ENCODE data around the gene KLHL20. TPM values are rescaled to one million over a fixed set of nuclear protein-coding genes. Genes with fewer than 3 reads are reported as not detected.
"Not testable (repeated sequence)": the region's sequence is repeated elsewhere in the genome, so short reads cannot be mapped to it uniquely, and the experiment has no call there.

The KLHL20 gene
- total RNA-seq, 1 experiment from 2014 or later, result 11.4 TPM

DNA sequence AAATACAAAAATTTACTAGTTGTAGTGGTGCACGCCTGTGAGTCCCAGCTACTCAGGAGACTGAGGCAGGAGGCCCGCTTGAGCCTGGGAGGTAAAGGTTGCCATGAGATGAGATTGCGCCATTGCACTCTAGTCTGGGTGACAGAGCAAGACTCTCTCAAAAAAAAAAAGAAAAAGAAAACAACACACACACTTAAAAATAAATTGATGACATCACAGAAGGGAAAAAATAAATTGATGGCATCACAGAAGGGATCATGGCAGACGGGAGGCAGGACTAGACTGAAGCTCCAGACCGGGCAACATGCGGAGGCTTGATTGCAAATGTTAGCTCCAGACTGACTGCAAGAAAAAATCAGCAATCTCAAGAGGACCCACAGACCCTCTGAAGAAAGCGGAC lies 43.3 kb downstream of the KLHL20 start:
- intact Hi-C loops (cut with micrococcal nuclease; ENCODE audit: unreplicated experiment) (no loop called here), in situ Hi-C loops (cut with HindIII; ENCODE audit: low pct_unique_long_range_greater_than_20kb, low sequenced_read_pairs) (no loop called here)
- no peak overlapping the region for H3K4me3 ChIP-seq (ENCODE audit: low read depth in 2 of 2, low read length in 2 of 2)
- ATAC-seq, result no peak
- no peaks in the 10 kb centered on the region for H3K27me3 ChIP-seq (ENCODE audit: control insufficient read depth, insufficient read depth, low read length)
- BruUV-seq (replicated peaks), result no TSS peak
- DNase-seq (ENCODE audit: low read depth, low spot score), result no peak
- ChIA-PET POLR2A (no interaction called here), CTCF (no interaction called here)
- peaks cover 5% of the 10 kb centered on the region; the same call in 1 of the 2 replicates for H3K36me3 ChIP-seq (ENCODE audit: control insufficient read depth, insufficient read depth, low read length)
- no peaks in the 10 kb centered on the region for H3K4me1 ChIP-seq (ENCODE audit: control insufficient read depth, insufficient read depth, low read length)
- no peak overlapping the region for H3K27ac ChIP-seq (ENCODE audit: low read length)
- H3K9me3 ChIP-seq (ENCODE audit: control insufficient read depth, insufficient read depth, low read depth, low read length), result no peaks in the 10 kb centered on the region
- TF ChIP-seq TCF7L2 (IDR thresholded peaks at IDR 0.05; ENCODE audit: low read depth, low read length), result no peak
- TF ChIP-seq, protein P1, sequence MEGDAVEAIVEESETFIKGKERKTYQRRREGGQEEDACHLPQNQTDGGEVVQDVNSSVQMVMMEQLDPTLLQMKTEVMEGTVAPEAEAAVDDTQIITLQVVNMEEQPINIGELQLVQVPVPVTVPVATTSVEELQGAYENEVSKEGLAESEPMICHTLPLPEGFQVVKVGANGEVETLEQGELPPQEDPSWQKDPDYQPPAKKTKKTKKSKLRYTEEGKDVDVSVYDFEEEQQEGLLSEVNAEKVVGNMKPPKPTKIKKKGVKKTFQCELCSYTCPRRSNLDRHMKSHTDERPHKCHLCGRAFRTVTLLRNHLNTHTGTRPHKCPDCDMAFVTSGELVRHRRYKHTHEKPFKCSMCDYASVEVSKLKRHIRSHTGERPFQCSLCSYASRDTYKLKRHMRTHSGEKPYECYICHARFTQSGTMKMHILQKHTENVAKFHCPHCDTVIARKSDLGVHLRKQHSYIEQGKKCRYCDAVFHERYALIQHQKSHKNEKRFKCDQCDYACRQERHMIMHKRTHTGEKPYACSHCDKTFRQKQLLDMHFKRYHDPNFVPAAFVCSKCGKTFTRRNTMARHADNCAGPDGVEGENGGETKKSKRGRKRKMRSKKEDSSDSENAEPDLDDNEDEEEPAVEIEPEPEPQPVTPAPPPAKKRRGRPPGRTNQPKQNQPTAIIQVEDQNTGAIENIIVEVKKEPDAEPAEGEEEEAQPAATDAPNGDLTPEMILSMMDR (IDR thresholded peaks at IDR 0.05), result no peak
- TF ChIP-seq, protein P2, sequence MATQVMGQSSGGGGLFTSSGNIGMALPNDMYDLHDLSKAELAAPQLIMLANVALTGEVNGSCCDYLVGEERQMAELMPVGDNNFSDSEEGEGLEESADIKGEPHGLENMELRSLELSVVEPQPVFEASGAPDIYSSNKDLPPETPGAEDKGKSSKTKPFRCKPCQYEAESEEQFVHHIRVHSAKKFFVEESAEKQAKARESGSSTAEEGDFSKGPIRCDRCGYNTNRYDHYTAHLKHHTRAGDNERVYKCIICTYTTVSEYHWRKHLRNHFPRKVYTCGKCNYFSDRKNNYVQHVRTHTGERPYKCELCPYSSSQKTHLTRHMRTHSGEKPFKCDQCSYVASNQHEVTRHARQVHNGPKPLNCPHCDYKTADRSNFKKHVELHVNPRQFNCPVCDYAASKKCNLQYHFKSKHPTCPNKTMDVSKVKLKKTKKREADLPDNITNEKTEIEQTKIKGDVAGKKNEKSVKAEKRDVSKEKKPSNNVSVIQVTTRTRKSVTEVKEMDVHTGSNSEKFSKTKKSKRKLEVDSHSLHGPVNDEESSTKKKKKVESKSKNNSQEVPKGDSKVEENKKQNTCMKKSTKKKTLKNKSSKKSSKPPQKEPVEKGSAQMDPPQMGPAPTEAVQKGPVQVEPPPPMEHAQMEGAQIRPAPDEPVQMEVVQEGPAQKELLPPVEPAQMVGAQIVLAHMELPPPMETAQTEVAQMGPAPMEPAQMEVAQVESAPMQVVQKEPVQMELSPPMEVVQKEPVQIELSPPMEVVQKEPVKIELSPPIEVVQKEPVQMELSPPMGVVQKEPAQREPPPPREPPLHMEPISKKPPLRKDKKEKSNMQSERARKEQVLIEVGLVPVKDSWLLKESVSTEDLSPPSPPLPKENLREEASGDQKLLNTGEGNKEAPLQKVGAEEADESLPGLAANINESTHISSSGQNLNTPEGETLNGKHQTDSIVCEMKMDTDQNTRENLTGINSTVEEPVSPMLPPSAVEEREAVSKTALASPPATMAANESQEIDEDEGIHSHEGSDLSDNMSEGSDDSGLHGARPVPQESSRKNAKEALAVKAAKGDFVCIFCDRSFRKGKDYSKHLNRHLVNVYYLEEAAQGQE (IDR thresholded peaks at IDR 0.05; ENCODE audit: insufficient read depth in 1 of 2, low read depth in 2 of 2, low read length in 1 of 2), result no peak
- TF ChIP-seq POLR2AphosphoS5 (IDR thresholded peaks at IDR 0.05; ENCODE audit: low read depth, low read length), result no peak
- no peak for TF ChIP-seq SIN3A (IDR thresholded peaks at IDR 0.05; ENCODE audit: borderline replicate concordance, insufficient read depth, low read depth, low read length)

DNA sequence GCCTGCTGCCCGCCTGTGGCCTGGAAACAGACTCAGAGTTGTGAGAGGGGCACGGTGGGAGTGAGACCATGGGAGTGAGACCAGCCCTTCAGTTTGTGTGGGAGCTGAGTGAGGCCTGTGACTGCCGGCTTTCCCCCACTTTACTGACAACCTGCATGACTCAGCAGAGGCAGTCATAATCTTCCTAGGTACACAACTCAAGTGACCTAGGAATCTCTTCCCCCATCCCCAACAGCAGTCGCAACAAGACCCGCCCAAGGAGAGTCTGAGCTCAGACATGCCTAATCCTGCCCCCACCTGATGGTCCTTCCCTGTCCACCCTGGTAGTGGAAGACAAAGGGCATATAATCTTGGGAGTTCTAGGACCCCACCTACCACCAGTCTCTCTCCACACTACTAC lies 44.2 kb downstream of the KLHL20 start:
- POLR2A ChIA-PET, result no interaction called here
- intact Hi-C loops (cut with micrococcal nuclease; ENCODE audit: unreplicated experiment), result no loop called here
- TF ChIP-seq, protein P2 (IDR thresholded peaks at IDR 0.05; ENCODE audit: insufficient read depth in 1 of 2, low read depth in 2 of 2, low read length in 1 of 2), result no peak
- TF ChIP-seq, protein P1 (IDR thresholded peaks at IDR 0.05), result no peak
- TF ChIP-seq TCF7L2 (IDR thresholded peaks at IDR 0.05; ENCODE audit: low read depth, low read length) (no peak), POLR2AphosphoS5 (IDR thresholded peaks at IDR 0.05; ENCODE audit: low read depth, low read length) (no peak), SIN3A (IDR thresholded peaks at IDR 0.05; ENCODE audit: borderline replicate concordance, insufficient read depth, low read depth, low read length) (no peak)
- Histone ChIP-seq H3K4me1 (ENCODE audit: control insufficient read depth, insufficient read depth, low read length) (no peaks in the 10 kb centered on the region), H3K27me3 (ENCODE audit: control insufficient read depth, insufficient read depth, low read length) (no peaks in the 10 kb centered on the region), H3K9me3 (ENCODE audit: control insufficient read depth, insufficient read depth, low read depth, low read length) (no peaks in the 10 kb centered on the region), H3K27ac (ENCODE audit: low read length) (no peak overlapping the region), H3K4me3 (ENCODE audit: low read depth in 2 of 2, low read length in 2 of 2) (no peak overlapping the region), H3K36me3 (ENCODE audit: control insufficient read depth, insufficient read depth, low read length) (peaks cover 5% of the 10 kb centered on the region; the same call in 1 of the 2 replicates)
- no TSS peak for BruUV-seq (replicated peaks)
- ATAC-seq (no peak), DNase-seq (ENCODE audit: low read depth, low spot score) (no peak)
- in situ Hi-C loops (cut with HindIII; ENCODE audit: low pct_unique_long_range_greater_than_20kb, low sequenced_read_pairs), result no loop called here
- CTCF ChIA-PET, result no interaction called here

DNA sequence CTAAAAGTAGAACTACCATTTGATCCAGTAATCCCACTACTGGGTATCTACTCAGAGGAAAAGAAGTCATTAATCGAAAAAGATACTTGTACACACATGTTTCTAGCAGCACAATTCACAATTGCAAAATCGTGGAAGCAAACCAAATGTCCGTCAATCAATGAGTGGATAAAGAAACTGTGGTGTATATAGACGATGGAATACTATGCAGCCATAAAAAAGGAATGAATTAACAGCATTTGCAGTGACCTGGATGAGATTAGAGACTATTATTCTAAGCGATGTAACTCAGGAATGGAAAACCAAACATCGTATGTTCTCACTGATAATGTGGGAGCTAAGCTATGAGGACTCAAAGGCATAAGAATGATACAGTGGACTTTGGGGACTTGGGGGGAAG lies 49.5 kb downstream of the KLHL20 start:
- ATAC-seq; H3K36me3 ChIP-seq (ENCODE audit: control insufficient read depth, insufficient read depth, low read length); POLR2A ChIA-PET; H3K4me1 ChIP-seq (ENCODE audit: control insufficient read depth, insufficient read depth, low read length); intact Hi-C loops (cut with micrococcal nuclease; ENCODE audit: unreplicated experiment); H3K4me3 ChIP-seq (ENCODE audit: low read depth in 2 of 2, low read length in 2 of 2); H3K9me3 ChIP-seq (ENCODE audit: control insufficient read depth, insufficient read depth, low read depth, low read length); in situ Hi-C loops (cut with HindIII; ENCODE audit: low pct_unique_long_range_greater_than_20kb, low sequenced_read_pairs); BruUV-seq (replicated peaks); H3K27ac ChIP-seq (ENCODE audit: low read length); H3K27me3 ChIP-seq (ENCODE audit: control insufficient read depth, insufficient read depth, low read length); CTCF ChIA-PET; DNase-seq (ENCODE audit: low read depth, low spot score): not testable (repeated sequence)
